HEK293 (cell line): ENCODE results near the gene ARFRP1.

ENCODE experiments used
- CTCF ChIP-seq: fragments of 450-650 bp; formaldehyde crosslinking; IDR thresholded peaks from 2 replicates; pipeline ENCODE4 v1.5.1; 2016; ENCODE audit warnings: missing biosample characterization, missing genetic modification characterization
- KLF16 ChIP-seq: fragments of 450-650 bp; formaldehyde crosslinking; IDR thresholded peaks from 2 replicates; pipeline ENCODE4 v1.5.1; 2017; ENCODE audit warnings: missing biosample characterization, missing genetic modification characterization
- OSR2 ChIP-seq: fragments of 450-650 bp; formaldehyde crosslinking; IDR thresholded peaks from 2 replicates; pipeline ENCODE4 v1.5.1; 2016; ENCODE audit warnings: missing biosample characterization, missing genetic modification characterization
- REST ChIP-seq: fragments of 450-650 bp; formaldehyde crosslinking; IDR thresholded peaks from 2 replicates; pipeline ENCODE4 v1.5.1; 2016; ENCODE audit warnings: missing biosample characterization, missing genetic modification characterization
- SALL2 ChIP-seq: fragments of 450-650 bp; formaldehyde crosslinking; IDR thresholded peaks from 2 replicates; pipeline ENCODE4 v1.5.0; 2017; ENCODE audit warnings: missing biosample characterization, mild to moderate bottlenecking, missing genetic modification characterization, borderline replicate concordance
- ZNF23 ChIP-seq: fragments of 450-650 bp; formaldehyde crosslinking; IDR thresholded peaks from 2 replicates; pipeline ENCODE4 v1.5.1; 2016; ENCODE audit warnings: missing biosample characterization, missing genetic modification characterization, borderline replicate concordance
- ZNF311 ChIP-seq: fragments of 450-650 bp; formaldehyde crosslinking; IDR thresholded peaks from 2 replicates; pipeline ENCODE4 v1.5.1; 2017; ENCODE audit warnings: missing biosample characterization, missing genetic modification characterization, borderline replicate concordance
- ZNF449 ChIP-seq: fragments of 450-650 bp; formaldehyde crosslinking; IDR thresholded peaks from 2 replicates; pipeline ENCODE4 v1.5.1; 2017; ENCODE audit warnings: missing biosample characterization, mild to moderate bottlenecking, missing genetic modification characterization, moderate library complexity
- ZNF48 ChIP-seq: fragments of 450-650 bp; formaldehyde crosslinking; IDR thresholded peaks from 2 replicates; pipeline ENCODE4 v1.5.1; 2016; ENCODE audit warnings: missing biosample characterization, missing genetic modification characterization
- ZNF530 ChIP-seq: fragments of 450-650 bp; formaldehyde crosslinking; IDR thresholded peaks from 2 replicates; pipeline ENCODE4 v1.5.1; 2016; ENCODE audit warnings: low read depth, missing biosample characterization, missing genetic modification characterization
- ZNF560 ChIP-seq: fragments of 450-650 bp; formaldehyde crosslinking; IDR thresholded peaks from 2 replicates; pipeline ENCODE4 v1.5.1; 2017; ENCODE audit warnings: missing biosample characterization, missing genetic modification characterization, borderline replicate concordance
- ZNF621 ChIP-seq: fragments of 450-650 bp; formaldehyde crosslinking; IDR thresholded peaks from 2 replicates; pipeline ENCODE4 v1.5.1; 2017; ENCODE audit warnings: missing biosample characterization, missing genetic modification characterization
- ZNF830 ChIP-seq: fragments of 450-650 bp; IDR thresholded peaks from 2 replicates; pipeline ENCODE4 v1.5.0; 2018; ENCODE audit warnings: missing biosample characterization, missing genetic modification characterization, low read depth, mild to moderate bottlenecking, moderate library complexity
- ZSCAN30 ChIP-seq: fragments of 450-650 bp; IDR thresholded peaks from 2 replicates; pipeline ENCODE4 v1.5.1; 2018; ENCODE audit warnings: missing biosample characterization, mild to moderate bottlenecking, missing genetic modification characterization, moderate library complexity

- no peak for TF ChIP-seq KLF16 (tag by site-specific recombination)
- TF ChIP-seq CTCF (tag by site-specific recombination), result no peak
- TF ChIP-seq ZNF48, result no peak
- TF ChIP-seq ZNF621 (tag by site-specific recombination), result no peak
- no peak for TF ChIP-seq OSR2 (tag by site-specific recombination)
- no peak for TF ChIP-seq REST
- TF ChIP-seq ZNF23 (tag by site-specific recombination), result no peak
- no peak for TF ChIP-seq ZNF449 (tag by site-specific recombination)
- TF ChIP-seq ZSCAN30, result no peak
- TF ChIP-seq ZNF311 (tag by site-specific recombination), result no peak
- no peak for TF ChIP-seq SALL2
- no peak for TF ChIP-seq ZNF560
- no peak for TF ChIP-seq ZNF530 (tag by site-specific recombination)
- no peak for TF ChIP-seq ZNF830
These were observed 26.6 kb upstream of the ARFRP1 start for GRCh38 chr20:63734111-63734945.
